Measurements from ENCODE around the gene ANKRD23. TPM values are rescaled to one million over a fixed set of nuclear protein-coding genes. Genes with fewer than 3 reads are reported as not detected.

The ANKRD23 gene
- total and polyA plus RNA-seq, 5 donors: 8.2 to 27.7 (median 23.0) TPM

- 93% methylated on average over 17 of the region's 17 CpGs for WGBS
- Histone ChIP-seq H3K4me1 (ENCODE audit: control insufficient read depth, insufficient read depth, low read length) (peaks cover 4% of the 10 kb centered on the region), H3K9me3 (ENCODE audit: control insufficient read depth, low read length) (no peaks in the 10 kb centered on the region), H3K27ac (ENCODE audit: low read length) (no peak overlapping the region), H3K4me3 (ENCODE audit: low read length) (no peak overlapping the region), H3K27me3 (ENCODE audit: control insufficient read depth, insufficient read depth) (no peaks in the 10 kb centered on the region)
- no peak for ATAC-seq
- DNase-seq: peak in 2 of 3 donors; percentile 65 to 66
- intact Hi-C loops (cut with DNase I): loop anchor here in 2 of 4 donors (5.0 to 10.0 kb wide), 2 partner anchors 86 to 1176 kb away; no protein-coding TSS in a partner anchor
Measured at GRCh38 chr2:96861074-96861473, 17.3 kb upstream of the ANKRD23 start.

- no peak overlapping the region for H3K27ac ChIP-seq (ENCODE audit: low read length)
- DNase-seq (peak in 2 of 3 donors; percentile 65 to 77), ATAC-seq (no peak)
- no peak overlapping the region for H3K4me3 ChIP-seq (ENCODE audit: low read length)
- 67% methylated on average over 38 of the region's 38 CpGs for WGBS
- H3K4me1 ChIP-seq (ENCODE audit: control insufficient read depth, insufficient read depth, low read length): peaks cover 4% of the 10 kb centered on the region
- H3K9me3 ChIP-seq (ENCODE audit: control insufficient read depth, low read length): no peaks in the 10 kb centered on the region
- intact Hi-C loops (cut with DNase I): loop anchor here in 2 of 4 donors (5.0 to 10.0 kb wide), 2 partner anchors 87 to 1176 kb away; no protein-coding TSS in a partner anchor
- H3K27me3 ChIP-seq (ENCODE audit: control insufficient read depth, insufficient read depth): no peaks in the 10 kb centered on the region
Measured at GRCh38 chr2:96860065-96861029, 16.5 kb upstream of the ANKRD23 start.

- DNase-seq: no peak
Measured at GRCh38 chr2:96859681-96860064, 15.9 kb upstream of the ANKRD23 start.

GRCh38 chr2:96859099-96859649 is 15.4 kb upstream of the ANKRD23 start:
- H3K4me1 ChIP-seq (ENCODE audit: control insufficient read depth, insufficient read depth, low read length): peaks cover 4% of the 10 kb centered on the region
- no peaks in the 10 kb centered on the region for H3K9me3 ChIP-seq (ENCODE audit: control insufficient read depth, low read length)
- peak overlapping the region; percentile 57 for H3K27ac ChIP-seq (ENCODE audit: low read length)
- DNase-seq (peak; percentile 78 to 93 (median 90)), ATAC-seq (peak; percentile 2 to 6)
- no peak overlapping the region for H3K4me3 ChIP-seq (ENCODE audit: low read length)
- WGBS: 33% methylated on average over 11 of the region's 11 CpGs
- intact Hi-C loops (cut with DNase I): loop anchor here in 3 of 4 donors (2.0 to 10.0 kb wide), 3 partner anchors 46 to 93 kb away; no protein-coding TSS in a partner anchor
- H3K27me3 ChIP-seq (ENCODE audit: control insufficient read depth, insufficient read depth): no peaks in the 10 kb centered on the region

More at GRCh38 chr2:96859681-96860064, 15.9 kb upstream of the ANKRD23 start:
- no peak for ATAC-seq
- intact Hi-C loops (cut with DNase I): loop anchor here (2.0 to 10.0 kb wide), 5 partner anchors 45 to 1175 kb away; no protein-coding TSS in a partner anchor
- H3K27me3 ChIP-seq (ENCODE audit: control insufficient read depth, insufficient read depth): no peaks in the 10 kb centered on the region
- H3K4me3 ChIP-seq (ENCODE audit: low read length): no peak overlapping the region
- peaks cover 4% of the 10 kb centered on the region for H3K4me1 ChIP-seq (ENCODE audit: control insufficient read depth, insufficient read depth, low read length)
- WGBS: 30% methylated on average over 4 of the region's 4 CpGs
- H3K27ac ChIP-seq (ENCODE audit: low read length): no peak overlapping the region
- no peaks in the 10 kb centered on the region for H3K9me3 ChIP-seq (ENCODE audit: control insufficient read depth, low read length)

GRCh38 chr2:96857667-96858372 is 14.0 kb upstream of the ANKRD23 start, which contains the start of gene ANKRD39:
TSS of gene ANKRD39 (minus strand) at chr2:96858016. CDS start at chr2:96857987, 29 bp downstream.
- peaks cover 4% of the 10 kb centered on the region for H3K4me1 ChIP-seq (ENCODE audit: control insufficient read depth, insufficient read depth, low read length)
- H3K27ac ChIP-seq (ENCODE audit: low read length): peak within 1 kb of the TSS; percentile 87
- no peaks in the 10 kb centered on the region for H3K9me3 ChIP-seq (ENCODE audit: control insufficient read depth, low read length)
- ATAC-seq (peak; percentile 96), DNase-seq (peak; percentile 98 to 100 (median 99))
- no peaks in the 10 kb centered on the region for H3K27me3 ChIP-seq (ENCODE audit: control insufficient read depth, insufficient read depth)
- under 1% methylated on average over 81 of the region's 81 CpGs for WGBS
- intact Hi-C loops (cut with DNase I): loop anchor here in 3 of 4 donors (2.0 to 10.0 kb wide), 3 partner anchors 47 to 94 kb away; no protein-coding TSS in a partner anchor
- H3K4me3 ChIP-seq (ENCODE audit: low read length): peak within 1 kb of the TSS; percentile 63

- Histone ChIP-seq H3K27ac (ENCODE audit: low read length) (peak overlapping the region; percentile 87), H3K4me1 (ENCODE audit: control insufficient read depth, insufficient read depth, low read length) (peaks cover 4% of the 10 kb centered on the region), H3K9me3 (ENCODE audit: control insufficient read depth, low read length) (no peaks in the 10 kb centered on the region), H3K27me3 (ENCODE audit: control insufficient read depth, insufficient read depth) (no peaks in the 10 kb centered on the region), H3K4me3 (ENCODE audit: low read length) (peak overlapping the region; percentile 63)
- intact Hi-C loops (cut with DNase I): loop anchor here in 2 of 4 donors (5.0 to 10.0 kb wide), 2 partner anchors 48 to 95 kb away; no protein-coding TSS in a partner anchor
- DNase-seq (peak in 1 of 3 donors; percentile 64), ATAC-seq (peak in 1 of 2 donors; percentile 1)
- WGBS: 13% methylated on average over 27 of the region's 27 CpGs
Measured at GRCh38 chr2:96856776-96857666, 13.2 kb upstream of the ANKRD23 start.

- Histone ChIP-seq H3K9me3 (ENCODE audit: control insufficient read depth, low read length) (no peaks in the 10 kb centered on the region), H3K4me1 (ENCODE audit: control insufficient read depth, insufficient read depth, low read length) (peaks cover 4% of the 10 kb centered on the region), H3K4me3 (ENCODE audit: low read length) (no peak overlapping the region), H3K27ac (ENCODE audit: low read length) (no peak overlapping the region), H3K27me3 (ENCODE audit: control insufficient read depth, insufficient read depth) (no peaks in the 10 kb centered on the region)
- intact Hi-C loops (cut with DNase I): loop anchor here in 1 of 4 donors (10.0 kb wide), 1 partner anchor 51 kb away; no protein-coding TSS in a partner anchor
- peak in 1 of 3 donors; percentile 29 for DNase-seq
- ATAC-seq: no peak
- WGBS: 95% methylated on average over 15 of the region's 15 CpGs
Measured at GRCh38 chr2:96853321-96853720, 9.5 kb upstream of the ANKRD23 start.

GRCh38 chr2:96852667-96853066 is 8.8 kb upstream of the ANKRD23 start:
- ATAC-seq (no peak), DNase-seq (peak in 1 of 3 donors; percentile 36)
- H3K4me1 ChIP-seq (ENCODE audit: control insufficient read depth, insufficient read depth, low read length): peaks cover 4% of the 10 kb centered on the region
- no peaks in the 10 kb centered on the region for H3K27me3 ChIP-seq (ENCODE audit: control insufficient read depth, insufficient read depth)
- H3K9me3 ChIP-seq (ENCODE audit: control insufficient read depth, low read length): no peaks in the 10 kb centered on the region
- intact Hi-C loops (cut with DNase I): loop anchor here in 1 of 4 donors (10.0 kb wide), 1 partner anchor 52 kb away; no protein-coding TSS in a partner anchor
- WGBS: 96% methylated on average over 6 of the region's 6 CpGs
- no peak overlapping the region for H3K27ac ChIP-seq (ENCODE audit: low read length)
- no peak overlapping the region for H3K4me3 ChIP-seq (ENCODE audit: low read length)

- intact Hi-C loops (cut with DNase I): no loop called here
- H3K27ac ChIP-seq (ENCODE audit: low read length): no peak overlapping the region
- H3K4me3 ChIP-seq (ENCODE audit: low read length): no peak overlapping the region
- 80% methylated on average over 9 of the region's 9 CpGs for WGBS
- no peak for ATAC-seq
- DNase-seq: peak in 1 of 3 donors; percentile 34
- H3K4me1 ChIP-seq (ENCODE audit: control insufficient read depth, insufficient read depth, low read length): peaks cover 2% of the 10 kb centered on the region
- no peaks in the 10 kb centered on the region for H3K27me3 ChIP-seq (ENCODE audit: control insufficient read depth, insufficient read depth)
- no peaks in the 10 kb centered on the region for H3K9me3 ChIP-seq (ENCODE audit: control insufficient read depth, low read length)
Measured at GRCh38 chr2:96848264-96848663, 4.4 kb upstream of the ANKRD23 start.

Measured in right cardiac atrium (tissue), 5 donors.